Left ventricle myocardium inferior (tissue), 1 donor: Measurements from ENCODE around the gene ZGPAT. TPM values are rescaled to one million over a fixed set of nuclear protein-coding genes. Genes with fewer than 3 reads are reported as not detected.

ENCODE experiments used
- DNase-seq: peaks from one replicate; pipeline ENCODE4 v3.0.0-alpha.2; 2020
- H3K27ac ChIP-seq: fragments of 200-600 bp; replicated peaks from 2 replicates; pipeline ENCODE4 v1.8.0; 2021
- H3K27me3 ChIP-seq: fragments of 200-600 bp; 2 replicates; pipeline ENCODE4 v1.8.0; 2021; ENCODE audit warnings: low read depth
- H3K36me3 ChIP-seq: fragments of 200-600 bp; 2 replicates; pipeline ENCODE4 v1.8.0; 2021
- H3K4me1 ChIP-seq: fragments of 200-600 bp; 2 replicates; pipeline ENCODE4 v1.8.0; 2021
- H3K4me3 ChIP-seq: fragments of 200-600 bp; 2 replicates; pipeline ENCODE4 v1.8.0; 2021; ENCODE audit warnings: mild to moderate bottlenecking, moderate library complexity
- H3K9me3 ChIP-seq: fragments of 200-600 bp; replicated peaks from 2 replicates; pipeline ENCODE4 v1.8.0; 2021
- CTCF ChIP-seq: fragments of 200-600 bp; IDR thresholded peaks from 2 replicates; pipeline ENCODE4 v1.8.0; 2021; ENCODE audit warnings: antibody characterized with exemption, mild to moderate bottlenecking, borderline replicate concordance
- intact Hi-C: fragments of 100-400 bp; cut with micrococcal nuclease; formaldehyde crosslinking; loops from one replicate; pipeline ENCODE4 v1.11.0; 2022
- total RNA-seq: library from RNA; stranded (reverse); fragmentation: NEBNext Ultra II Directional; extraction: Animal tissue kit (Norgen Biotek cat#: 25700); gene quantifications from one replicate; pipeline ENCODE4 v1.2.1, GENCODE V29; 2021
- donor health status: DM: no; HTN: yes; CAD: no; lungs with severe emphysema.

Gene ZGPAT
- total RNA-seq, 1 donor from 2014 or later = 15.8 TPM

GRCh38 chr20:63782051-63782471, 74.2 kb downstream of the ZGPAT start:
- DNase-seq = no peak
- Histone ChIP-seq H3K27me3 (no peaks in the 10 kb centered on the region), H3K4me1 (peaks cover 21% of the 10 kb centered on the region), H3K36me3 (no peaks in the 10 kb centered on the region), H3K27ac (no peak overlapping the region), H3K9me3 (no peaks in the 10 kb centered on the region), H3K4me3 (no peak overlapping the region)
- intact Hi-C loops = no loop called here
- no peak for TF ChIP-seq CTCF

- Histone ChIP-seq H3K27ac (no peak overlapping the region), H3K4me3 (no peak overlapping the region), H3K9me3 (no peaks in the 10 kb centered on the region), H3K4me1 (peaks cover 26% of the 10 kb centered on the region), H3K36me3 (no peaks in the 10 kb centered on the region), H3K27me3 (no peaks in the 10 kb centered on the region)
- DNase-seq = no peak
- intact Hi-C loops = no loop called here
- no peak for TF ChIP-seq CTCF
Measured at GRCh38 chr20:63782521-63782971, 74.7 kb downstream of the ZGPAT start.

- intact Hi-C loops = no loop called here
- H3K27me3 ChIP-seq = no peaks in the 10 kb centered on the region
- H3K4me3 ChIP-seq = no peak overlapping the region
- H3K9me3 ChIP-seq = no peaks in the 10 kb centered on the region
- peaks cover under 1% of the 10 kb centered on the region for H3K36me3 ChIP-seq
- no peak for DNase-seq
- peaks cover 40% of the 10 kb centered on the region for H3K4me1 ChIP-seq
- no peak overlapping the region for H3K27ac ChIP-seq
- no peak for TF ChIP-seq CTCF
Measured at GRCh38 chr20:63783970-63784369, 76.1 kb downstream of the ZGPAT start.

- Histone ChIP-seq H3K36me3 (peaks cover 17% of the 10 kb centered on the region), H3K4me1 (peaks cover 58% of the 10 kb centered on the region), H3K9me3 (no peaks in the 10 kb centered on the region), H3K27ac (peak overlapping the region; percentile 96), H3K27me3 (no peaks in the 10 kb centered on the region), H3K4me3 (no peak overlapping the region)
- DNase-seq = no peak
- no peak for TF ChIP-seq CTCF
- intact Hi-C loops = no loop called here
Measured at GRCh38 chr20:63785691-63786131, 77.9 kb downstream of the ZGPAT start.

Other genes with a start within 250 kb of the ZGPAT start
- 2.3 TPM for gene KCNQ2, start 235.4 kb upstream of the ZGPAT start, total RNA-seq
- 1,286 TPM for gene EEF1A2, start 209.0 kb upstream of the ZGPAT start, total RNA-seq
- 371 TPM for gene PPDPF, start 187.3 kb upstream of the ZGPAT start, total RNA-seq
- not detected for gene PTK6, start 170.7 kb upstream of the ZGPAT start, total RNA-seq
- not detected for gene SRMS, start 160.3 kb upstream of the ZGPAT start, total RNA-seq
- gene FNDC11, start 153.9 kb upstream of the ZGPAT start, total RNA-seq = 0.14 TPM
- gene HELZ2, start 133.8 kb upstream of the ZGPAT start, total RNA-seq = 10.6 TPM
- 5.3 TPM for gene GMEB2, start 80.9 kb upstream of the ZGPAT start, total RNA-seq
- 4.6 TPM for gene STMN3, start 54.6 kb upstream of the ZGPAT start, total RNA-seq
- 9.6 TPM for gene RTEL1, start 49.7 kb upstream of the ZGPAT start, total RNA-seq
- gene TNFRSF6B, start 11.4 kb upstream of the ZGPAT start, total RNA-seq = 0.27 TPM
- gene ARFRP1, start 63 bp upstream of the ZGPAT start, total RNA-seq = 37.1 TPM
- gene LIME1, start 28.6 kb downstream of the ZGPAT start, total RNA-seq = 3.4 TPM
- gene SLC2A4RG, start 31.7 kb downstream of the ZGPAT start, total RNA-seq = 79.2 TPM
- 13.6 TPM for gene ZBTB46, start 123.2 kb downstream of the ZGPAT start, total RNA-seq
- gene ABHD16B, start 153.5 kb downstream of the ZGPAT start, total RNA-seq = not detected
- gene TPD52L2, start 157.2 kb downstream of the ZGPAT start, total RNA-seq = 72.0 TPM
- 42.8 TPM for gene DNAJC5, start 187.1 kb downstream of the ZGPAT start, total RNA-seq
- 41.0 TPM for gene UCKL1, start 248.4 kb downstream of the ZGPAT start, total RNA-seq